Cerebellar cortex (tissue), 1 donor: ENCODE measurements around the gene LRP1.

Experiments
- DNase-seq: peaks from one replicate; pipeline ENCODE4 v3.0.0-alpha.2; 2015; ENCODE audit warnings: low spot score

LRP1 gene

GRCh38 chr12:57236201-57236924 lies 108.1 kb downstream of the LRP1 start:
- DNase-seq, result no peak

DNA sequence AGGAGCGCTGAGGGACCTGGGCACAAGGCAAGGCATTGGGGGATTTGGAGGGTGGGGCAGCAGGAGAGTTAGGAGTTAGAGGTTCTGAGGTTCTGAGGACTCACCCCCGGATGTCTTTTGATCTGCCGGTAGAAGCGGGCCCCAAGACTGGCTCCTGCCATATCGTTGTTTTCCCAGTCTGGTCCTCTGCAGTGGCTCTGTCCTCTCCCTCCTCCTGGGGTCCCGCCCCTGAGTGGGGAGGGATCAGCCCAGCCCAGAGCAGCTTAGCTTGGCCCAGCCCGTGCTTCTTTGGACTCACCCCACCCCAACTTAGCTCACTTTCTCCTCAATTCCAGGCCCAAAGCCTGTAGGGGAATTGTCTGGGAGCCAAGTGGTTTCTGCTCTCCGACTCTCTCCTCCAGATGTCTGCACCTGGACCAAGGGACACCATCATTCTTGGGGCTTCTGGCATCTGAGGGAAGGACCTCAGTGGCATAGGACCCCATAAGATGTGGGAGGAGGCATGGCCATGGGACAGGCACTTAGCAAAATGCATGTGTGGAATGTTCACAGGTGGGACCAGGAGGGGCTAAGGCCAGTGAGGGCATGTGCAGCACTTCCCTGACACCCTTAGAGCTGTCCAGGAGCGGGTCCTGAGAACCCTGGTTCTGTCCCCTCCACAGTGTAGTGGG lies 108.8 kb downstream of the LRP1 start:
- DNase-seq, result no peak

GRCh38 chr12:57237596-57237931 lies 109.3 kb downstream of the LRP1 start:
- no peak for DNase-seq

DNA sequence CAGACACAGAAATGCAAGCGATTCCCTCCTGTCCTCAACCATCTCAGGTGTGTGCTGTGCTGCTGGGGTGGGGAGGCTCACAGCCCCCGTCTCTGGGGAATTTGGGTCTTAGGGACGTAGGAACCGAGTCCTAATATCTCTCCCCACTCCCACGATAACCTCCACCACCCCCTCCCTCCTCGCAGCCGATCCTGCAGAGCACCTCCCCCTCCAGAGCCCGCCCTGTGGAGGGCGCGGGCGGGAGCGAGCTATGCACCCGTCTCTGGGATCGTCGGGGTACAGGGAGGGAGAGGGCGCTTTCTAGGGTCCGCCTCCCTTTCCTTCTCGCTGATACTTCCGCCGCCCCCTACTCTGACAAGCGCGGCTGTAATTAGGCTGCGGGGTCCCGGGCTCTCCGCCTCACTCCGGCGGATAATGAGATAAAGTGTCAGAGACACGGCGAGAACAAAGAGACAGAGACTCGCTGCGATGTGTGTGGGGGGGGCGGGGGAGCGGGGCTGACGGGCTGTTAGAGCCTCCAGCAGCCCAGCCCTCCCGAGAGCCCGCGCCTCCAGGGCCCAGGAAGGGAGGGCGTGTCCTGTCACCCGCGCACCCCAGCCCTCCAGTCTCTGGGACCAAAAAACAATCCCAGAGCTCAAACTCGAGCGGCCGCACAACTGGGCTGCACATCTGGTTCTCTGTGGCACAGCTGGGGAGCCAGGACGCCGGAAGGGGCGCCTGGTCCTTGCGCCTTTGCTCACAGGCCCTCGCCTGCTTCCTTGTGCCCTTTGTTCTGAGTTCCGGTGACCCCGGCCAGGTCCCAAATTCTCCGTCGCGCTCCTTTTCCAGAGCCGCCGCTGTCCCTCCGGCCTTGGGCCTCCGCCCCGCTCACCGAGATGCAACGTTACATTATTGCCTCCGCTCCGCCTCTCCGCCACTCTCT lies 109.9 kb downstream of the LRP1 start:
- no peak for DNase-seq

- peak; percentile 89 for DNase-seq
Measured at GRCh38 chr12:57238854-57239554, 110.7 kb downstream of the LRP1 start.

- DNase-seq, result peak; percentile 65
Measured at GRCh38 chr12:57239587-57240065, 111.3 kb downstream of the LRP1 start.

DNA sequence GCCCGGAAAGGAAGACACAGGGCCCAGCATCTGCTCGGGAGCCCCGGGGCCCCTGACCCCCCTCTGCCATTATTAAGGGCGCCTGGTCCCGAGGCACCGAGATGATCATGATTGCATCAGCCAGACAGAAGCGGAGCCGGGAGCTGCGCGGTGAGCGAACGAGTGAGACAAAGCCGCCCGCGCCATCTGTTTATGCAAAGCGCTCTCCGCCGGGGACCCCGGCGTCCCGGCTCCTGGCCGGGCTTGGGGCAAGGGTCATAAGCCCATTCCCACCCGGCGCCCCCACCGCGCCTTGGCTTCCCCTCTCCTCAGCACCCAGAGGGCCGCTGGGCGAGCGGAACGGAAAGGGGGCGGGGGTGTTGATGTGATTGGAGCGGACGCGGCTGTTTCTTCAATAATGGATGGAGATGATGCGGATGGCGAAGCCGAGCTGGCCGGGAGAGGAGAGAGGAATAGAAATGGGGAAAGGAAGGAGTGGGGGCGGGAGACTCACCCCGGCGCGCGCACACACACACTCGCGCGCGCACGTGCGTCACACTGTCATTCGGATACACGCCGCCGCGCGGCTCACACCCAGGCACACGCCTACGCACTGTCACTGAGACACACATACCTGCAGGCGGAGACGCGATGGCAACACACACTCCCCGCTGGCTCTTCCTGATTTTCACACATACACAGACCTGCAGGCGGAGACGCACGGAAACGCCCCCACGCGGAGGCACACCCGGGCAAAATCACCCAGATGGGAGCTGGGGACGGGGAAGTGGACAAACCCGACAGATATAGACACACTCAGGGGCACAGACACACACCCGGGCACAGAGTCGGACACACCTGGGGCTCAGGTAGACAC lies 112.0 kb downstream of the LRP1 start:
- DNase-seq, result peak; percentile 86

DNA sequence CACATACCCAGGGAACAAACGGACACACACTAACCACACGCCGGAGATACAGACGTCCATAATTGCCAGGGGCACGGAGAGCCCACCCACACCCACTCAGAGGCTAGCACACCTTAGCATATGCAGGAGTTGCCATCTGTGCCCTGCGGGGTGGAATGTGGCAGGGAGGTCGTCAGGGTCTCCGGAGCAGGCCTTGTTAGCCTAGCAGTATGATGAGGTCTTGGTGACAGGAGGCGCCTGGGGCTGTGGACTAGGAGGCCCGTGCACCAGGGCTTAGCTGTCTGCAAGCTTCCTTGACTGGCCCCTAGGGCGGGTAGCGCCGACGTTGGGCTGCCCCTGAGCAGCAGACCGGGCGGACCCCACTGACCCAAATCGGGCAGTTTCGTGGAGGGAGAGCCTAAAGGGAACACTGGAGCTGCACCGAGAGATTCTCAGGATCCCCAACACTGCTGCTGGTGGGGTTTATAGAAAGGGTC lies 112.7 kb downstream of the LRP1 start:
- DNase-seq, result peak; percentile 71

- DNase-seq, result no peak
Measured at GRCh38 chr12:57241402-57242310, 113.4 kb downstream of the LRP1 start.

DNA sequence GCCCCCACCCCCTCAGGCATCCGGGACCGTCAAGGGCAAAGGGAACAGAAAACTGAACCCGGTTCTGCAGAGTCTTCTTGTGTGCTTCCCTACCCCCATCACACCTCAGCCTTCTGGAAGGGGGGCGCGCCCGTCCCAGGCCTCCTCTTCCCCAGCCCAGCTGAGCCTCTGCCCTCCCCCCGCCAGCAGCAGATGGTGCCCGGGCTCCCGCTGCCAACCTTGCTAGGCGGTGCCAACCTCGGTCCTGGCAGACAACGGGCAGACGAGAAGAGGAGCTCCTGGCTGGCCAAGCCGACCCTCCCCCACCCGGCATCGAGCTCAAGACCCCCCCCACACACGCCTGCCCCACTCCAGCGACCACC lies 114.0 kb downstream of the LRP1 start:
- DNase-seq, result peak; percentile 93

DNA sequence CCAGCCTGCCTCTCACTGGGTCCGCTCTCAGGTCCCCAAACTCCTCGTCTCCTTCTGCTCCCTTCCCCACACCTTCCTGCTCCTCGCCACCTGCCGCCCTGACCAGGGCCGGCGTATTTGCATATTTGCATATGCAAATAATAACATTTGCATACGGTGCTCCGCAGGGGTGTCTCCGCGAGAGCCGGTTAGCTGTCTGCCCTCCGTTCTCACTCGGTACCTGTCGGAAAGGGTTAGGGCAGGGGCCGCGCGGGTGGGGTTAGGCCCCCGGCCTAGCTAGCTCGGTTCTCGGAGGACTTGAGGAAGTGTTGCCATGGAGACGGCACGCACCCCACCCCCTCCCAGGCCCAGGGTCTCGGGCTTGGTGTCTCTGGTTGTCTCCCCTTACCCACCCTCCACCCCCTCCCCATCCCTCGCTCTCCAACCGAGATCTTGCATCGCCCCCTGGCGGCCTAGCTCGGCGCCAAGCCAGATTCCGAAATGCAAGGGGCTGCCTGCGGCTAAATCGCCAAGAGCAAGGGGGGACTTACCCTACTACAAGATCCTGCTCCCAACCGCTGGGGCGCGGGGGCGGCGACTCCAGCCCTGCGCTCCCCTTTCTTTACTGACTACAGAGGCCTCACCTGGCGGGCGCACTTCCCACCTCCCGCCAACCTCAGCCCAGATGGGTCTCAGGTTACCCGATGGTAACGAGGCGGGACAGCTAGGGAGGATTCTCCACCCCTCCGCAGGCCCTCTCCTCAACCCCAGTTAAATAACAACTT lies 114.6 kb downstream of the LRP1 start:
- DNase-seq, result peak; percentile 88

GRCh38 chr12:57243521-57244311 lies 115.4 kb downstream of the LRP1 start:
- DNase-seq, result peak; percentile 80

DNA sequence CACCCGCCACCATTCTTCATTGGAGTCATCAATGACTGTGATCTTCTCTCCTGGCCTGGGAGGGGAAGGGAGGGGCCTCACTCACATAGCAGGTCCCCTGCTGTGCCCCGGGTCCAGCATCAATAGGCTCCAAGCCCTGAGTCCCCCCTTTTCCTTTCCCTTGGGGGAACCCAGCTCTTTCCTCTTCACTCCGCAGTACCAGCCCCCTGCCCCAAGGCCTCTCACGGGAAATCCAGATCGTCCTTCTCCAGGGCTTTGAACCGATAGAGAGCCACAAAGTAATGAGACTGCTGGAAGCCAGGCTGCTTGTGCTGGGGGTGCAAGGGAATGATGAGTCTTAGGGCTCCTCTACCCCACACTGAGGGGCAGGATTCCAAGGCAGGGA lies 116.0 kb downstream of the LRP1 start:
- no peak for DNase-seq

GRCh38 chr12:57247041-57247440 lies 118.8 kb downstream of the LRP1 start:
- DNase-seq, result no peak

DNA sequence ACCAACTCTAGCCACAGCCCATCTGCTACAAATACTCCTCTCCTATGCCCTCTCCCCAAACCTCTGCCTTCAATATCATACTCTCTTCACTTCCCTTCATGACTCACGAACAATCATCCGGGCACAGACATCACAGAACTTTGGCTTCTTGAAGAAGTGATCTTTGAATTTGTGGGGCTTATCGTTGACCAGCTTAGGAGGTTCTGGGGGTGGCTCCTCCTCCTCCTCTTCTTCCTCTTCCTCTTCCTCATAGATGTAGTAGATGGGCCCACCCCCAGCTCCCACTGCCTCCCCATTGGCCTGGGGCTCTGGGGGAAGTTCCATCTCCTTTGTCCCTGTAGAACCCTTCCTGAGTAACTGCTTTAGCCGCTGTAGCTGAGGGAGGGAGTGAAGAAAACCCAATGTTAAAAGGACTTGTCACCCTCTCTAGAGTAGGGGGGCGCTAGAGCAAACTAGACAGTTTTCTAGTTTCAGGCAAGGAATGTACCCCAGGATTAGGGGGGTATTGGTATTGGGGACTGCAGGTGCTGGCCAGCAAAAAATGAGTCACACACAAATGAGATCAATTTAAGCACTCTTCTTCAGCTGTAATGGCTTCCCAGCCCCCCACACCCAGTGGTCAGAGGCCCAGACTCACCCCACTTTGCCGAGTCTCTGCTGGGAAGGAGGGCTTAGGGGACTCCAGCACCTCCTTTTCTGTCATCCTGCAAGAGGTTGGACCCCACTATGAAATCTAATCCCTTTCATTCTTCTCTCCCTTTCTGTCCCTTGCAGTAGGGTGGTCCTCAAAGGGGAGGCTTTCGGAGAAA lies 120.9 kb downstream of the LRP1 start:
- no peak for DNase-seq

DNA sequence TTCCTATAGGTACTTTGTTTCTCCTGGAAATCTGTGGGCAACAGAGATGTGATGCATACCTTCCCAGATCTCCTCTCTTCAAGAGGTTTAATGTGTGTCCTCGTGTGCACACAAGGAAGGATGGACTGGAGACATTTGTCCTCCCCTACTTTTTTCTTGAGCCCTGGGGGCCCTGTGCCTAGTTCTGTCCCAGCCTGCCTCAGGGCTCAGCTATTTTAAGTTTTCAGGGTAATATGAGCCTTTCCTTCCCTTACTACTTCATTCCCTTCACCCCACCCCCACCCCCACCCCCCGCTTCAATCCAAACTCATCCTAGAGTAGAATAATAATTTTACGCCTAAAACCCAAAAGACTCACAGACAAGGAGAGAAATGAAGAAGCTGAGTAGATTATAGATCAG lies 122.3 kb downstream of the LRP1 start:
- no peak for DNase-seq

GRCh38 chr12:57250956-57251355 lies 122.7 kb downstream of the LRP1 start, which contains the start of gene STAC3:
STAC3 (minus strand) TSS chr12:57251187; CDS start chr12:57249636, 1,551 bp downstream.
- DNase-seq, result no peak
